IMR-90 (cell line): ENCODE data around the gene CDK6. TPM values are rescaled to one million over a fixed set of nuclear protein-coding genes. Genes with fewer than 3 reads are reported as not detected.

Experiments
- ATAC-seq: fragments of 200-7000 bp; cut with Tn5 transposase; 2 replicates; pipeline ENCODE4 v1.9.1; 2020; ENCODE audit warnings: low read depth, mild to moderate bottlenecking, moderate library complexity
- BruUV-seq: library from RNA; stranded (reverse); fragments of 400-500 nt; replicated peaks from 2 replicates; lab custom pipeline; 2021; lab: Mats Ljungman, UMichigan
- CTCF ChIA-PET: fragments of 300-600 bp; formaldehyde crosslinking; extraction: SDS; loops from one replicate; lab custom pipeline; 2021; ENCODE audit warnings: antibody characterized with exemption; lab: Yijun Ruan, JAX
- POLR2A ChIA-PET: fragments of 300-600 bp; sonication (Branson Sonifier 250); formaldehyde crosslinking; loops from one replicate; lab custom pipeline; 2022; ENCODE audit warnings: antibody characterized with exemption; ENCODE audit not compliant: unreplicated experiment; lab: Charles Lee
- DNase-seq: peaks from one replicate; pipeline ENCODE4 v3.0.0; 2013
- H2AFZ ChIP-seq: replicated peaks from 2 replicates; pipeline ENCODE3; 2013; ENCODE audit warnings: low read length, mild to moderate bottlenecking; ENCODE audit not compliant: poor library complexity
- H2AK5ac ChIP-seq: 2 replicates; pipeline ENCODE4 v1.6.1; 2013; ENCODE audit warnings: low read depth, low read length, inconsistent platforms
- H2AK9ac ChIP-seq: replicated peaks from 2 replicates; pipeline ENCODE3; 2013; ENCODE audit warnings: mild to moderate bottlenecking, low read depth, low read length, moderate library complexity; ENCODE audit not compliant: poor library complexity
- H2BK120ac ChIP-seq: 2 replicates; pipeline ENCODE4 v1.6.1; 2013; ENCODE audit warnings: low read depth, low read length, inconsistent platforms
- H2BK15ac ChIP-seq: 3 replicates; pipeline ENCODE4 v1.6.1; 2013; ENCODE audit warnings: low read depth, low read length, inconsistent platforms
- H2BK20ac ChIP-seq: 2 replicates; pipeline ENCODE4 v1.6.1; 2013; ENCODE audit warnings: low read depth, mild to moderate bottlenecking, inconsistent platforms, low read length, moderate library complexity
- H2BK5ac ChIP-seq: 2 replicates; pipeline ENCODE4 v1.6.1; 2013; ENCODE audit warnings: mild to moderate bottlenecking, low read depth, low read length, inconsistent platforms; ENCODE audit not compliant: poor library complexity, severe bottlenecking
- H3K14ac ChIP-seq: replicated peaks from 2 replicates; pipeline ENCODE4 v1.6.1; 2013; ENCODE audit warnings: low read depth, low read length, inconsistent platforms
- H3K18ac ChIP-seq: 2 replicates; pipeline ENCODE4 v1.6.1; 2013; ENCODE audit warnings: low read depth, low read length, control low read depth
- H3K23ac ChIP-seq: 2 replicates; pipeline ENCODE4 v1.6.1; 2013; ENCODE audit warnings: low read depth, low read length, inconsistent platforms
- H3K27ac ChIP-seq: 2 replicates; pipeline ENCODE4 v1.5.1; 2013; ENCODE audit warnings: mild to moderate bottlenecking, control low read depth, low read length; ENCODE audit not compliant: insufficient read depth
- H3K27me3 ChIP-seq: 2 replicates; pipeline ENCODE4 v1.6.1; 2013; ENCODE audit warnings: low read length; ENCODE audit not compliant: control insufficient read depth, insufficient read depth
- H3K36me3 ChIP-seq: 2 replicates; pipeline ENCODE4 v1.6.1; 2013; ENCODE audit warnings: low read length, mixed read lengths; ENCODE audit not compliant: control insufficient read depth, insufficient read depth
- H3K4ac ChIP-seq: 2 replicates; pipeline ENCODE4 v1.6.1; 2013; ENCODE audit warnings: low read depth, low read length, inconsistent platforms
- H3K4me1 ChIP-seq: 2 replicates; pipeline ENCODE4 v1.6.1; 2013; ENCODE audit warnings: low read length, mixed read lengths; ENCODE audit not compliant: control insufficient read depth, insufficient read depth
- H3K4me2 ChIP-seq: 2 replicates; pipeline ENCODE4 v1.6.1; 2013; ENCODE audit warnings: low read depth, mild to moderate bottlenecking, control low read depth, low read length, moderate library complexity
- H3K4me3 ChIP-seq: 2 replicates; pipeline ENCODE4 v1.5.1; 2013; ENCODE audit warnings: low read depth, mild to moderate bottlenecking, control low read depth, low read length, moderate library complexity; ENCODE audit not compliant: insufficient read depth
- H3K56ac ChIP-seq: 2 replicates; pipeline ENCODE4 v1.6.1; 2013; ENCODE audit warnings: low read length, inconsistent platforms; ENCODE audit not compliant: insufficient read depth; ENCODE audit errors: extremely low read depth
- H3K79me1 ChIP-seq, 2 experiments: 2 replicates each; pipeline ENCODE4 v1.6.1; 2013; ENCODE audit warnings: low read length in 2 of 2, inconsistent platforms in 1 of 2, low read depth in 1 of 2
- H3K9ac ChIP-seq: 2 replicates; pipeline ENCODE4 v1.6.1; 2013; ENCODE audit warnings: low read depth, low read length, control low read depth
- H3K9me1 ChIP-seq: 2 replicates; pipeline ENCODE4 v1.6.1; 2013; ENCODE audit warnings: low read length, inconsistent platforms; ENCODE audit not compliant: insufficient read depth
- H3K9me3 ChIP-seq: 2 replicates; pipeline ENCODE4 v1.6.1; 2013; ENCODE audit warnings: low read length; ENCODE audit not compliant: control insufficient read depth, insufficient read depth
- H4K20me1 ChIP-seq: 2 replicates; pipeline ENCODE4 v1.6.1; 2013; ENCODE audit warnings: low read length, inconsistent platforms; ENCODE audit not compliant: insufficient read depth
- H4K5ac ChIP-seq: 2 replicates; pipeline ENCODE4 v1.6.1; 2013; ENCODE audit warnings: mild to moderate bottlenecking, low read depth, low read length, control low read depth
- H4K8ac ChIP-seq, 2 experiments: 2 replicates each; pipeline ENCODE4 v1.6.1; 2013; ENCODE audit warnings: low read depth in 2 of 2, low read length in 2 of 2, control low read depth in 1 of 2, inconsistent platforms in 1 of 2
- H4K91ac ChIP-seq: 2 replicates; pipeline ENCODE4 v1.6.1; 2013; ENCODE audit warnings: low read depth, low read length, inconsistent platforms; ENCODE audit not compliant: insufficient read depth
- BHLHE40 ChIP-seq: fragments of 150-350 bp; IDR thresholded peaks from 2 replicates; pipeline ENCODE4 v1.6.1; 2016; ENCODE audit warnings: mild to moderate bottlenecking, low read depth, low read length
- CEBPB ChIP-seq: IDR thresholded peaks from 2 replicates; pipeline ENCODE4 v1.6.1; 2012; ENCODE audit warnings: low read depth, low read length, improper control_type of control experiment
- CHD1 ChIP-seq: IDR thresholded peaks from 2 replicates; pipeline ENCODE4 v1.6.1; 2012; ENCODE audit warnings: low read depth, low read length, improper control_type of control experiment
- FOS ChIP-seq: fragments of 150-350 bp; IDR thresholded peaks from 2 replicates; pipeline ENCODE4 v1.6.1; 2016; ENCODE audit warnings: low read depth, low read length
- MAFK ChIP-seq: IDR thresholded peaks from 2 replicates; pipeline ENCODE4 v1.6.1; 2012; ENCODE audit warnings: low read depth, low read length, improper control_type of control experiment
- MXI1 ChIP-seq: IDR thresholded peaks from 2 replicates; pipeline ENCODE4 v1.6.1; 2012; ENCODE audit warnings: low read depth, mild to moderate bottlenecking, low read length, moderate library complexity, borderline replicate concordance
- NFE2L2 ChIP-seq: fragments of 150-350 bp; IDR thresholded peaks from 2 replicates; pipeline ENCODE4 v1.6.1; 2016; ENCODE audit warnings: low read depth, mild to moderate bottlenecking, low read length
- POLR2A ChIP-seq: IDR thresholded peaks from 2 replicates; pipeline ENCODE4 v1.6.1; 2012; ENCODE audit warnings: mild to moderate bottlenecking, low read depth, low read length
- RAD21 ChIP-seq: IDR thresholded peaks from 2 replicates; pipeline ENCODE4 v1.6.1; 2012; ENCODE audit warnings: low read length, improper control_type of control experiment
- RCOR1 ChIP-seq: IDR thresholded peaks from 2 replicates; pipeline ENCODE4 v1.6.1; 2012; ENCODE audit warnings: mild to moderate bottlenecking, low read length, improper control_type of control experiment; ENCODE audit not compliant: insufficient replicate concordance
- RFX5 ChIP-seq: IDR thresholded peaks from 2 replicates; pipeline ENCODE4 v1.8.0; 2012; ENCODE audit warnings: low read depth, mild to moderate bottlenecking, low read length, moderate library complexity
- SMC3 ChIP-seq: fragments of 150-350 bp; IDR thresholded peaks from 2 replicates; pipeline ENCODE4 v1.6.1; 2016; ENCODE audit warnings: low read depth, mild to moderate bottlenecking, antibody characterized with exemption, low read length, moderate library complexity
- USF2 ChIP-seq: fragments of 150-350 bp; IDR thresholded peaks from 2 replicates; pipeline ENCODE4 v1.6.1; 2017; ENCODE audit warnings: mild to moderate bottlenecking, antibody characterized with exemption, low read length, low read depth
- WGBS, 2 experiments: methylation state at CpG; one replicate each; pipeline versions ENCODE4 v1.1.5 to v1.1.7; 2013; ENCODE audit warnings: missing lambda C conversion rate in 2 of 2; ENCODE audit not compliant: insufficient read length in 1 of 2; ENCODE audit errors: extremely low coverage in 2 of 2; 5-methylcytosine and 5-hydroxymethylcytosine counted together
- dilution Hi-C: fragments of 300-500 bp; cut with HindIII; formaldehyde crosslinking; loops from one replicate; pipeline ENCODE4 v1.14.3; 2018; ENCODE audit warnings: low sequenced_read_pairs; ENCODE audit not compliant: unreplicated experiment
- in situ Hi-C: fragments of 300-500 bp; cut with MboI; formaldehyde crosslinking; loops from 3 replicates; pipeline ENCODE4 v1.14.3; 2019; ENCODE audit warnings: low sequenced_read_pairs, inconsistent platforms, mixed read lengths
- intact Hi-C: fragments of 100-400 bp; cut with micrococcal nuclease; formaldehyde crosslinking; loops from 2 replicates; pipeline ENCODE4 v1.10.0; 2022
- polyA plus RNA-seq, 3 experiments: library from polyadenylated mRNA; depleted of rRNA; stranded (reverse); fragments of >200 nt; gene quantifications; 2 replicates each; pipeline ENCODE4 v1.2.3, GENCODE V29; 2012; ENCODE audit warnings: low replicate concordance in 1 of 3
- total RNA-seq: library from RNA; depleted of rRNA; stranded (reverse); fragments of >200 nt; gene quantifications from 2 replicates; pipeline ENCODE4 v1.2.3, GENCODE V29; 2012
- TF ChIP-seq, protein P1 (sequence below): conservative IDR thresholded peaks from 2 replicates; pipeline ENCODE4 v1.5.1; 2012; ENCODE audit warnings: mild to moderate bottlenecking, low read depth, low read length, improper control_type of control experiment
- TF ChIP-seq, protein P2 (sequence below): fragments of 150-350 bp; IDR thresholded peaks from 2 replicates; pipeline ENCODE4 v1.6.1; 2016; ENCODE audit warnings: low read depth, mild to moderate bottlenecking, low read length, moderate library complexity, borderline replicate concordance

Gene CDK6
- total and polyA plus RNA-seq, 2 of the 4 experiments (the other 2 are of a cell fraction), result 21.5 to 195 TPM

DNA sequence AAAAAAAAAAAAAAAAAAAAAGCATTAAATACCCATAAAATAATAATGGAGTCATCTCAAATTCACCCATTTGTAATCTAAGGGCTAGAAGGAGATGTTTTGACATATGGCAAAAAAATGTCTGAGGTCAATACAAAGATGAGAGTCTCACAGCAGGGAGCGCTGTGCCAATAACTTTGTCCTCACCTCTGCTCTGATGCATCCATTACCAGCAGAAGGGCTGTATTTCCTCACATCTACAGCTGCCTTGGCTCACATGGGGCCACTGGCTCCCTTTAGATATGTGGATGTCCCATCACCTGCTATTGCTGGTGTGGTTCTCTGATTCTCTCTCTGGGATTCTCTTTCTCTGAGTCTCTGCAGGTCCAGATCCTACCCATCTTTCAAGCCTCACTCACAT, 155.9 kb downstream of the CDK6 start:
- peaks cover 24% of the 10 kb centered on the region; the same call in 1 of the 2 replicates for H4K20me1 ChIP-seq
- no peak overlapping the region for H3K23ac ChIP-seq
- BruUV-seq, result no TSS peak
- intact Hi-C loops (no loop called here), in situ Hi-C loops (loop anchor here (5.0 kb wide), 1 partner anchor 372 kb away; no protein-coding TSS in a partner anchor), dilution Hi-C loops (no loop called here)
- no peak overlapping the region for H3K9ac ChIP-seq
- no peak overlapping the region for H2BK120ac ChIP-seq
- peaks cover 9% of the 10 kb centered on the region for H3K4me1 ChIP-seq
- H3K4me3 ChIP-seq, result no peak overlapping the region
- H3K27me3 ChIP-seq, result no peaks in the 10 kb centered on the region
- H3K9me1 ChIP-seq, result peaks cover 25% of the 10 kb centered on the region
- ChIA-PET CTCF (interaction anchor here (0.6 kb wide), 1 partner anchor 238 kb away, joined by 3 read pairs; no protein-coding TSS in a partner anchor), POLR2A (no interaction called here)
- no peak overlapping the region for H2BK20ac ChIP-seq
- H2AK5ac ChIP-seq, result no peak overlapping the region
- H3K18ac ChIP-seq, result no peak overlapping the region
- peaks cover 42 to 60% of the 10 kb centered on the region in 2 experiments for H3K79me1 ChIP-seq
- WGBS, 2 experiments, result no CpG with 5 or more reads among the region's 1 CpG
- H3K56ac ChIP-seq, result no peak overlapping the region
- ATAC-seq (no peak), DNase-seq (peak; percentile 26)
- H2AFZ ChIP-seq, result no peak overlapping the region
- TF ChIP-seq MXI1, result no peak
- no peak for TF ChIP-seq USF2
- TF ChIP-seq, protein P1, sequence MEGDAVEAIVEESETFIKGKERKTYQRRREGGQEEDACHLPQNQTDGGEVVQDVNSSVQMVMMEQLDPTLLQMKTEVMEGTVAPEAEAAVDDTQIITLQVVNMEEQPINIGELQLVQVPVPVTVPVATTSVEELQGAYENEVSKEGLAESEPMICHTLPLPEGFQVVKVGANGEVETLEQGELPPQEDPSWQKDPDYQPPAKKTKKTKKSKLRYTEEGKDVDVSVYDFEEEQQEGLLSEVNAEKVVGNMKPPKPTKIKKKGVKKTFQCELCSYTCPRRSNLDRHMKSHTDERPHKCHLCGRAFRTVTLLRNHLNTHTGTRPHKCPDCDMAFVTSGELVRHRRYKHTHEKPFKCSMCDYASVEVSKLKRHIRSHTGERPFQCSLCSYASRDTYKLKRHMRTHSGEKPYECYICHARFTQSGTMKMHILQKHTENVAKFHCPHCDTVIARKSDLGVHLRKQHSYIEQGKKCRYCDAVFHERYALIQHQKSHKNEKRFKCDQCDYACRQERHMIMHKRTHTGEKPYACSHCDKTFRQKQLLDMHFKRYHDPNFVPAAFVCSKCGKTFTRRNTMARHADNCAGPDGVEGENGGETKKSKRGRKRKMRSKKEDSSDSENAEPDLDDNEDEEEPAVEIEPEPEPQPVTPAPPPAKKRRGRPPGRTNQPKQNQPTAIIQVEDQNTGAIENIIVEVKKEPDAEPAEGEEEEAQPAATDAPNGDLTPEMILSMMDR, result no peak
- no peak for TF ChIP-seq RCOR1
- TF ChIP-seq POLR2A, result no peak
- TF ChIP-seq RFX5, result no peak
- TF ChIP-seq FOS, result no peak
- TF ChIP-seq CHD1, result no peak
- TF ChIP-seq BHLHE40, result no peak
- TF ChIP-seq MAFK, result no peak
- TF ChIP-seq NFE2L2, result no peak
- TF ChIP-seq RAD21, result no peak
- TF ChIP-seq, protein P2, sequence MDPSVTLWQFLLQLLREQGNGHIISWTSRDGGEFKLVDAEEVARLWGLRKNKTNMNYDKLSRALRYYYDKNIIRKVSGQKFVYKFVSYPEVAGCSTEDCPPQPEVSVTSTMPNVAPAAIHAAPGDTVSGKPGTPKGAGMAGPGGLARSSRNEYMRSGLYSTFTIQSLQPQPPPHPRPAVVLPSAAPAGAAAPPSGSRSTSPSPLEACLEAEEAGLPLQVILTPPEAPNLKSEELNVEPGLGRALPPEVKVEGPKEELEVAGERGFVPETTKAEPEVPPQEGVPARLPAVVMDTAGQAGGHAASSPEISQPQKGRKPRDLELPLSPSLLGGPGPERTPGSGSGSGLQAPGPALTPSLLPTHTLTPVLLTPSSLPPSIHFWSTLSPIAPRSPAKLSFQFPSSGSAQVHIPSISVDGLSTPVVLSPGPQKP, result no peak
- TF ChIP-seq CEBPB, result no peak
- no peak for TF ChIP-seq SMC3
- no peak overlapping the region for H3K4ac ChIP-seq
- H3K36me3 ChIP-seq, result peaks cover 5% of the 10 kb centered on the region
- H3K9me3 ChIP-seq, result no peaks in the 10 kb centered on the region
- no peak overlapping the region for H3K14ac ChIP-seq
- no peak overlapping the region for H2BK15ac ChIP-seq
- H4K91ac ChIP-seq, result no peak overlapping the region
- no peak overlapping the region for H3K27ac ChIP-seq
- no peak overlapping the region for H4K8ac ChIP-seq
- H2BK5ac ChIP-seq, result no peak overlapping the region
- no peak overlapping the region for H4K5ac ChIP-seq
- H2AK9ac ChIP-seq, result no peak overlapping the region
- no peak overlapping the region for H3K4me2 ChIP-seq
